ENCODE measurements around the gene SDR42E2. TPM values are rescaled to one million over a fixed set of nuclear protein-coding genes. Genes with fewer than 3 reads are reported as not detected.

Gene SDR42E2
- polyA plus RNA-seq, 1 donor from 2014 or later, result not detected

DNA sequence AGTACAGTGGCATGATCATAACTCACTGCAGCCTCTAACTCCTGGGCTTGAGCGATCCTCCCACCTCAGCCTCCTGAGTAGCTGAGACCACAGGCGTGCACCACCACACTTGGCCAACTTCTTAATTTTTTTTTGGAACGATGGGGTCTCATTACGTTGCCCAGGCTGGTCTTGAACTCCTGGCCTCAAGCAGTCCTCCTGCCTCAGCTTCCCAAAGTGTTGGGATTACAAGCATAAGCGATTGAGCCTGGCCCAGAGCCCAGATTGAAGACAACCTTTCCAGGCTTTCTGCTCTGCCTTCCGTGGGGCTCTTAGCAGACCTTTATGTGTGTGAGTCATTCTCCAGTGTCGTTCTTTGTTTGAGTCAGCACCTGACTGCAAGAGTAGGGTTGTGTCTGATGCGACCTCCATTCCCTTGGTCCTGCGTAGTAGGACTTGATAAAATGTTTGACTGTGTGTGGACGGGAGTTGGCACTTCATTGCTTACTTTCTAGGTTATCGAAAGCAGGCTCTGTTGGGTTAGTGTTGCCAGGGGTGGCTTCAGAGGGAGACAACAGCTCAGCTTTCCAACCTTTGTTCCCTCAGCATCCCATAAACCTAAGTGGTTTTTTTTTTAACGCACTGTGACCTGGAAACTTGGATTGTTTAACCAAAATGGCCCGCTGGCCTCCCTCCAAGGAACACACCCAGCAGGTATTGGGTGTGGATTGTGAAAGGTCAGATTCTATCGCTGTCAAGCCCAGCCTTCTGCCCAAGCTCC lies 70.2 kb downstream of the SDR42E2 start:
- no peaks in the 10 kb centered on the region for H3K36me3 ChIP-seq (ENCODE audit: insufficient read depth, low read length)
- no peak overlapping the region for H3K4me3 ChIP-seq (ENCODE audit: low read length)
- H3K27ac ChIP-seq (ENCODE audit: low read length), result no peak overlapping the region
- no peak overlapping the region for H3K4me2 ChIP-seq (ENCODE audit: low read length)
- H2AFZ ChIP-seq (ENCODE audit: low read depth, low read length), result no peak overlapping the region
- no peaks in the 10 kb centered on the region for H4K20me1 ChIP-seq (ENCODE audit: insufficient read depth)
- H3K79me2 ChIP-seq (replicated peaks; ENCODE audit: insufficient read depth, low read length), result no peaks in the 10 kb centered on the region
- H3K9ac ChIP-seq (ENCODE audit: low read length), result no peak overlapping the region
- H3K9me2 ChIP-seq (ENCODE audit: insufficient read depth, low read length), result no peaks in the 10 kb centered on the region
- TF ChIP-seq MXI1 (conservative IDR thresholded peaks at IDR 0.05; ENCODE audit: poor library complexity, severe bottlenecking) (no peak), RAD21 (conservative IDR thresholded peaks at IDR 0.05) (no peak), CTCF (IDR thresholded peaks at IDR 0.05; ENCODE audit: poor library complexity, severe bottlenecking) (no peak), EP300 (conservative IDR thresholded peaks at IDR 0.05; ENCODE audit: poor library complexity, severe bottlenecking) (no peak), SMC3 (conservative IDR thresholded peaks at IDR 0.05; ENCODE audit: poor library complexity) (no peak), POLR2AphosphoS5 (IDR thresholded peaks at IDR 0.05) (no peak), EZH2 (IDR thresholded peaks at IDR 0.05; ENCODE audit: borderline replicate concordance, insufficient read depth, low read length, poor library complexity, severe bottlenecking) (no peak), TAF1 (IDR thresholded peaks at IDR 0.05; ENCODE audit: low read depth) (no peak), REST (IDR thresholded peaks at IDR 0.05; ENCODE audit: borderline replicate concordance) (no peak)
- H3F3A ChIP-seq (ENCODE audit: insufficient read depth, low read length, poor library complexity, severe bottlenecking), result no peaks in the 10 kb centered on the region
- no peaks in the 10 kb centered on the region for H3K9me3 ChIP-seq (ENCODE audit: low read length)
- H3K27me3 ChIP-seq (ENCODE audit: insufficient read depth, low read depth, low read length), result no peaks in the 10 kb centered on the region

- no peak overlapping the region for H3K27ac ChIP-seq (ENCODE audit: low read length)
- no peak for TF ChIP-seq MXI1 (conservative IDR thresholded peaks at IDR 0.05; ENCODE audit: poor library complexity, severe bottlenecking)
- TF ChIP-seq REST (IDR thresholded peaks at IDR 0.05; ENCODE audit: borderline replicate concordance), result no peak
- TF ChIP-seq POLR2AphosphoS5 (IDR thresholded peaks at IDR 0.05), result no peak
- no peak for TF ChIP-seq TAF1 (IDR thresholded peaks at IDR 0.05; ENCODE audit: low read depth)
- TF ChIP-seq CTCF (IDR thresholded peaks at IDR 0.05; ENCODE audit: poor library complexity, severe bottlenecking), result no peak
- no peak for TF ChIP-seq EP300 (conservative IDR thresholded peaks at IDR 0.05; ENCODE audit: poor library complexity, severe bottlenecking)
- H3K9ac ChIP-seq (ENCODE audit: low read length), result no peak overlapping the region
- H3F3A ChIP-seq (ENCODE audit: insufficient read depth, low read length, poor library complexity, severe bottlenecking), result no peaks in the 10 kb centered on the region
- H2AFZ ChIP-seq (ENCODE audit: low read depth, low read length), result no peak overlapping the region
- H4K20me1 ChIP-seq (ENCODE audit: insufficient read depth), result no peaks in the 10 kb centered on the region
- no peaks in the 10 kb centered on the region for H3K9me3 ChIP-seq (ENCODE audit: low read length)
- H3K27me3 ChIP-seq (ENCODE audit: insufficient read depth, low read depth, low read length), result no peaks in the 10 kb centered on the region
- no peaks in the 10 kb centered on the region for H3K36me3 ChIP-seq (ENCODE audit: insufficient read depth, low read length)
- no peaks in the 10 kb centered on the region for H3K9me2 ChIP-seq (ENCODE audit: insufficient read depth, low read length)
- no peak overlapping the region for H3K4me2 ChIP-seq (ENCODE audit: low read length)
- H3K79me2 ChIP-seq (replicated peaks; ENCODE audit: insufficient read depth, low read length), result no peaks in the 10 kb centered on the region
- no peak overlapping the region for H3K4me3 ChIP-seq (ENCODE audit: low read length)
Observed at GRCh38 chr16:22233037-22233372, 70.7 kb downstream of the SDR42E2 start.

All from neural cell (in vitro differentiated cells).